HG03280 (cell line): ENCODE data around the gene MTF2.

Experiments
- ATAC-seq: cut with Tn5 transposase; IDR thresholded peaks from one replicate; pipeline ENCODE4 v1.9.1; 2021; ENCODE audit warnings: mild to moderate bottlenecking, moderate library complexity; ENCODE audit not compliant: unreplicated experiment

Gene MTF2

DNA sequence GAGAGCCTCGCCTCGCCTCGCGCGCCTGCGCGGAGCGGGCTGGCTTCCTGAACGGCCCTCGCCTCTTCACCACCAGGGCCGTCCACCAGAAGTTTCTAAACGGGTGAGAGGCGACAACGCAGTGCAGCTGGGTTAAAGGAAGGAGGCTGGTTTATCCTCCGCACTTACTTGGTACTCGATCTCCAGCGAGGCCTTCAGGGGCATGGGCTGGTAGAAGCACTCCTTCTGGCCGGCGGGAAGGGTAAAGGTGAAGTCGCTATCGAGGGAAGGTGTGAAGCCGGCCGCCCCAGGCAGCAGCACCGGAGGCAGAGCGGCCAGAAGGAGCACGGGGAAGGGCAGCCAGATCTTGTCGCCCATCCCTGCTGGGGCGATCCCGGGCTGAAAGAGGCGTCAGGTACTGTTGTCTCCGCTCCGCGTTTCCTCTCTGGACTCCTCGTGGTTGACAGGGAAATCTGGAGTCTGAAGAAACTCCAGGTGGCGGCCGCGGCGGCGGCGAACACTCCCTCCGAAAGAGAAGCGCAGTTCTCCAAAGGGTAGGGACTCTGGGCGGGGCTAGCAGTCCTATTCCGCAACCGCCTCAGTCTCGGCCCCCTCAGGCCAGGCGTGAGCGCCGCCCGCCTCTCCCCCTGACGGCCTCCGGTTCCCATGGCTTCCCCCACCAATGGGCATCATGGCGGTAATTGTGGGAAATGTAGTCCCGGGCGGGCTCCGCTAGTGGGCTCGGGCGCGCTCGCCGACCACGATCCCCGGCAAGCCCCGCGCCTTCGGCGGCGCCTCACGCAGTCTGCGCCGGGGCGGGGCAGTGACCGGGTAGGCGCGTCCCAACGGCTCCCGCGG lies 101.0 kb downstream of the MTF2 start, which contains the start of gene TMED5:
TSS of gene TMED5 (minus strand) at position 528 of the 837 bp plus-strand sequence. CDS start at position 357, 171 bp downstream.
- ATAC-seq = peak; percentile 80

DNA sequence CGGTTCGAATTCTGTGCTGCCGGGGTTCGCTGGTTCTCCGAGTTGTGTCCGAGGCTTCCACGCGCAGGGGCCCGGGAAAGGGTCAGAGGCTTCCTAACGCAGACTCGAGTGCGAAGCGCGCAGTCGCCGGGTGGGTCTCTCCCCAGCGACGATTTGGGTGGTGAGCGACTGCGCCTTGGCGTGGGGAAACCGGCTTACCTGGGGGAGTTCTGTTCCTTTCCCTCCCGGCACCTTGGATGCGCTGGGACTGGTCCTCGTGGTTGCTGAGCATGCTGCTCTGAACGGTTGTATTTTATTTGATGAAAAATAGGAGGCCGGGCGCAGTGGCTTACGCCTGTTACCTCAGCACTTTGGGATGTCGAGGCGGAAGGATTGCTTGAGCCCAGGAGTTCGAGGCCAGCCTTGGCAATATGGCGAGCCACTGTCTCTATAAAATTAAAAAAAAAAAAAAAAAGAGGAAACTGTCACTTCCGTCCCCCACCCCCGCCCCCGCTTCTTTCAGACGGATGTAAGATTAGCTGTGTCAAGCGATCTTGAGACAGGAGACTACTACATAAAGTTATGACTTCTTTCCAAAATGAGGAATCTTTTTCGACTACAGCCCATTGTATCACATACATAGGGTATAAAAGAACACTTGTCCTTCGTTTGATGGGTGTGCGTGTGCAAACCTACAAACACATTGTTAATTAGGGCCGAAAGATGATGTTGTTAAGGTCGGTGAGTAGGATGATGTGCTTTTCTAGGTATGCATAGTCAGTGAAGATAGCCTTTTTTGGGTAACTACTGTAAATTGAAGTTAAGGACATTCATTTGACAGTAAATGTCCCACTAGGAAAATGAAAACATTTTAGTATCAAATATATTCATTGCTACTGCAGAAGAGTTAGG lies 101.9 kb downstream of the MTF2 start, which contains the start of gene CCDC18:
TSS of gene CCDC18 (plus strand) at position 2 of the 891 bp plus-strand sequence. CDS start 2,638 bp downstream, outside the sequence.
- ATAC-seq = peak; percentile 6

GRCh38 chr1:93186667-93187066 lies 107.6 kb downstream of the MTF2 start:
- no peak for ATAC-seq
